Astrocyte (in vitro differentiated cells and primary cell): ENCODE data around the gene FIZ1. TPM values are rescaled to one million over a fixed set of nuclear protein-coding genes. Genes with fewer than 3 reads are reported as not detected.

ENCODE experiments used
- DNase-seq: peaks from one replicate; pipeline ENCODE4 v3.0.0-alpha.2; 2010; ENCODE audit warnings: low read depth
- FAIRE-seq: peaks from 2 replicates; lab custom pipeline; 2011; peaks lifted over from hg19 to GRCh38; lab: Jason Lieb, UNC
- H2AFZ ChIP-seq: 2 replicates; pipeline ENCODE4 v1.6.0; 2012; ENCODE audit warnings: low read depth, low read length, inconsistent platforms
- H3K27ac ChIP-seq: 2 replicates; pipeline ENCODE4 v1.5.1; 2011; ENCODE audit warnings: low read depth, low read length, inconsistent platforms
- H3K27me3 ChIP-seq: 2 replicates; pipeline ENCODE4 v1.6.0; 2011; ENCODE audit warnings: low read length, inconsistent platforms; ENCODE audit not compliant: insufficient read depth
- H3K36me3 ChIP-seq: 2 replicates; pipeline ENCODE4 v1.5.1; 2011; ENCODE audit warnings: low read length, inconsistent platforms; ENCODE audit not compliant: insufficient read depth
- H3K4me1 ChIP-seq: 2 replicates; pipeline ENCODE4 v1.5.1; 2011; ENCODE audit warnings: low read length, inconsistent platforms; ENCODE audit not compliant: insufficient read depth
- H3K4me2 ChIP-seq: 2 replicates; pipeline ENCODE4 v1.6.0; 2012; ENCODE audit warnings: low read length, inconsistent platforms
- H3K4me3 ChIP-seq: 2 replicates; pipeline ENCODE4 v1.5.1; 2011; ENCODE audit warnings: low read depth, mild to moderate bottlenecking, low read length, inconsistent platforms; ENCODE audit not compliant: insufficient read depth
- H3K79me2 ChIP-seq: 2 replicates; pipeline ENCODE4 v1.6.0; 2012; ENCODE audit warnings: mild to moderate bottlenecking, low read length, inconsistent platforms; ENCODE audit not compliant: insufficient read depth
- H3K9ac ChIP-seq: 2 replicates; pipeline ENCODE4 v1.6.0; 2012; ENCODE audit warnings: mild to moderate bottlenecking, low read length, inconsistent platforms
- H3K9me3 ChIP-seq: 2 replicates; pipeline ENCODE4 v1.5.1; 2012; ENCODE audit warnings: low read depth, mild to moderate bottlenecking, low read length, inconsistent platforms; ENCODE audit not compliant: insufficient read depth
- H4K20me1 ChIP-seq: 2 replicates; pipeline ENCODE4 v1.6.0; 2012; ENCODE audit warnings: low read length, inconsistent platforms; ENCODE audit not compliant: insufficient read depth
- H3K27ac Mint-ChIP-seq: one replicate; pipeline ENCODE4 v1.8.0; 2021; ENCODE audit warnings: mild to moderate bottlenecking, mixed read lengths; ENCODE audit not compliant: unreplicated experiment
- H3K27me3 Mint-ChIP-seq: one replicate; pipeline ENCODE4 v1.8.0; 2021; ENCODE audit warnings: low read depth, mixed read lengths; ENCODE audit not compliant: unreplicated experiment
- H3K36me3 Mint-ChIP-seq: one replicate; pipeline ENCODE4 v1.8.0; 2021; ENCODE audit warnings: low read depth, mixed read lengths; ENCODE audit not compliant: unreplicated experiment
- H3K4me1 Mint-ChIP-seq: one replicate; pipeline ENCODE4 v1.8.0; 2021; ENCODE audit warnings: low read depth, mixed read lengths; ENCODE audit not compliant: unreplicated experiment
- H3K4me3 Mint-ChIP-seq: one replicate; pipeline ENCODE4 v1.8.0; 2021; ENCODE audit warnings: mild to moderate bottlenecking, moderate library complexity, mixed read lengths; ENCODE audit not compliant: unreplicated experiment
- H3K9me3 Mint-ChIP-seq: one replicate; pipeline ENCODE4 v1.8.0; 2021; ENCODE audit warnings: mild to moderate bottlenecking, mixed read lengths; ENCODE audit not compliant: unreplicated experiment
- EZH2 ChIP-seq: IDR thresholded peaks from 2 replicates; pipeline ENCODE4 v1.6.1; 2012; ENCODE audit warnings: mild to moderate bottlenecking, low read length, inconsistent platforms; ENCODE audit not compliant: insufficient read depth
- total RNA-seq: library from RNA; stranded (reverse); gene quantifications from 2 replicates; pipeline ENCODE4 v1.2.1, GENCODE V29; 2021
- TF ChIP-seq, protein P1 (sequence below): IDR thresholded peaks from 2 replicates; pipeline ENCODE4 v1.5.1; 2011; ENCODE audit warnings: low read depth, mild to moderate bottlenecking, inconsistent platforms, low read length, moderate library complexity; ENCODE audit not compliant: insufficient read depth

Gene FIZ1
- total RNA-seq, 1 donor from 2014 or later, result 14.5 TPM

- H4K20me1 ChIP-seq, result peaks cover 67% of the 10 kb centered on the region
- H3K4me3 Mint-ChIP-seq, result no peak overlapping the region
- TF ChIP-seq, protein P1, sequence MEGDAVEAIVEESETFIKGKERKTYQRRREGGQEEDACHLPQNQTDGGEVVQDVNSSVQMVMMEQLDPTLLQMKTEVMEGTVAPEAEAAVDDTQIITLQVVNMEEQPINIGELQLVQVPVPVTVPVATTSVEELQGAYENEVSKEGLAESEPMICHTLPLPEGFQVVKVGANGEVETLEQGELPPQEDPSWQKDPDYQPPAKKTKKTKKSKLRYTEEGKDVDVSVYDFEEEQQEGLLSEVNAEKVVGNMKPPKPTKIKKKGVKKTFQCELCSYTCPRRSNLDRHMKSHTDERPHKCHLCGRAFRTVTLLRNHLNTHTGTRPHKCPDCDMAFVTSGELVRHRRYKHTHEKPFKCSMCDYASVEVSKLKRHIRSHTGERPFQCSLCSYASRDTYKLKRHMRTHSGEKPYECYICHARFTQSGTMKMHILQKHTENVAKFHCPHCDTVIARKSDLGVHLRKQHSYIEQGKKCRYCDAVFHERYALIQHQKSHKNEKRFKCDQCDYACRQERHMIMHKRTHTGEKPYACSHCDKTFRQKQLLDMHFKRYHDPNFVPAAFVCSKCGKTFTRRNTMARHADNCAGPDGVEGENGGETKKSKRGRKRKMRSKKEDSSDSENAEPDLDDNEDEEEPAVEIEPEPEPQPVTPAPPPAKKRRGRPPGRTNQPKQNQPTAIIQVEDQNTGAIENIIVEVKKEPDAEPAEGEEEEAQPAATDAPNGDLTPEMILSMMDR, result no peak
- no peak for TF ChIP-seq EZH2
Observed at GRCh38 chr19:55609326-55609725, 10.0 kb upstream of the FIZ1 start.

GRCh38 chr19:55606817-55607216, 7.5 kb upstream of the FIZ1 start:
- H3K9me3 Mint-ChIP-seq, result peaks cover 4% of the 10 kb centered on the region
- peak overlapping the region; percentile 99 for H3K27ac Mint-ChIP-seq
- Histone ChIP-seq H3K9ac (peak overlapping the region; percentile 93), H4K20me1 (peaks cover 52% of the 10 kb centered on the region), H3K27ac (peak overlapping the region; percentile 34), H3K36me3 (peaks cover 6% of the 10 kb centered on the region), H3K9me3 (no peaks in the 10 kb centered on the region), H2AFZ (no peak overlapping the region), H3K79me2 (peaks cover 58% of the 10 kb centered on the region), H3K27me3 (no peaks in the 10 kb centered on the region), H3K4me3 (peak overlapping the region; percentile 93), H3K4me2 (peak overlapping the region; percentile 99), H3K4me1 (peaks cover 14% of the 10 kb centered on the region)
- no peak for FAIRE-seq
- TF ChIP-seq EZH2, result no peak
- TF ChIP-seq, protein P1, result no peak
- no peak for DNase-seq
- H3K4me1 Mint-ChIP-seq, result peaks cover 15% of the 10 kb centered on the region
- H3K27me3 Mint-ChIP-seq, result no peaks in the 10 kb centered on the region
- H3K36me3 Mint-ChIP-seq, result peaks cover 26% of the 10 kb centered on the region
- peak overlapping the region; percentile 98 for H3K4me3 Mint-ChIP-seq

More at GRCh38 chr19:55609326-55609725, 10.0 kb upstream of the FIZ1 start:
- no peak overlapping the region for H3K4me2 ChIP-seq
- no peak overlapping the region for H3K4me3 ChIP-seq
- Mint-ChIP-seq H3K27me3 (no peaks in the 10 kb centered on the region), H3K27ac (no peak overlapping the region), H3K9me3 (peaks cover 2% of the 10 kb centered on the region), H3K4me1 (peaks cover 16% of the 10 kb centered on the region), H3K36me3 (peaks cover 25% of the 10 kb centered on the region)
- peaks cover 6% of the 10 kb centered on the region for H3K36me3 ChIP-seq
- H3K9ac ChIP-seq, result no peak overlapping the region
- H3K27me3 ChIP-seq, result no peaks in the 10 kb centered on the region
- H3K9me3 ChIP-seq, result no peaks in the 10 kb centered on the region
- no peak for DNase-seq
- H2AFZ ChIP-seq, result no peak overlapping the region
- H3K4me1 ChIP-seq, result peaks cover 14% of the 10 kb centered on the region
- no peak overlapping the region for H3K27ac ChIP-seq
- no peak for FAIRE-seq
- H3K79me2 ChIP-seq, result peaks cover 67% of the 10 kb centered on the region

GRCh38 chr19:55606471-55606787, 7.1 kb upstream of the FIZ1 start:
- Mint-ChIP-seq H3K27ac (peak overlapping the region; percentile 99), H3K4me3 (peak overlapping the region; percentile 98), H3K27me3 (no peaks in the 10 kb centered on the region), H3K9me3 (peaks cover 4% of the 10 kb centered on the region), H3K36me3 (peaks cover 29% of the 10 kb centered on the region), H3K4me1 (peaks cover 15% of the 10 kb centered on the region)
- H3K4me1 ChIP-seq, result peaks cover 14% of the 10 kb centered on the region
- peaks cover 55% of the 10 kb centered on the region for H3K79me2 ChIP-seq
- H4K20me1 ChIP-seq, result peaks cover 48% of the 10 kb centered on the region
- TF ChIP-seq, protein P1, result no peak
- no peak for TF ChIP-seq EZH2
- peak overlapping the region; percentile 93 for H3K9ac ChIP-seq
- peak overlapping the region; percentile 18 for H2AFZ ChIP-seq
- peak overlapping the region; percentile 34 for H3K27ac ChIP-seq
- H3K4me2 ChIP-seq, result peak overlapping the region; percentile 99
- H3K9me3 ChIP-seq, result no peaks in the 10 kb centered on the region
- peak overlapping the region; percentile 93 for H3K4me3 ChIP-seq
- DNase-seq, result no peak
- FAIRE-seq, result no peak
- peaks cover 6% of the 10 kb centered on the region for H3K36me3 ChIP-seq
- no peaks in the 10 kb centered on the region for H3K27me3 ChIP-seq
